H1 (cell line): ENCODE results near the gene LHFPL3. TPM values are rescaled to one million over a fixed set of nuclear protein-coding genes. Genes with fewer than 3 reads are reported as not detected.

ENCODE experiments used
- CREB1 ChIP-seq: IDR thresholded peaks from 2 replicates; pipeline ENCODE4 v1.6.1; 2012; ENCODE audit warnings: inconsistent platforms
- GABPA ChIP-seq: IDR thresholded peaks from 2 replicates; pipeline ENCODE4 v1.6.1; 2011; ENCODE audit warnings: mild to moderate bottlenecking, low read length, moderate library complexity, borderline replicate concordance; ENCODE audit not compliant: insufficient read depth
- HDAC2 ChIP-seq, 2 experiments: fragments of 300-600 bp in 1 of 2; sonication (generic) in 1 of 2; IDR thresholded peaks; 2 replicates each; pipeline ENCODE4 v1.6.1; 2011 to 2012; ENCODE audit warnings: low read depth in 2 of 2, low read length in 2 of 2, mild to moderate bottlenecking in 2 of 2, moderate library complexity in 2 of 2, borderline replicate concordance in 1 of 2, inconsistent platforms in 1 of 2
- RNF2 ChIP-seq: fragments of 200-900, 300-1000 bp; sonication (generic); IDR thresholded peaks from 2 replicates; pipeline ENCODE4 v1.7.1; 2016; ENCODE audit warnings: borderline replicate concordance, low read depth, mild to moderate bottlenecking, antibody characterized with exemption, low read length; ENCODE audit not compliant: poor library complexity, severe bottlenecking; ENCODE audit errors: missing control alignments
- SIN3A ChIP-seq, 2 experiments: IDR thresholded peaks in 1 of 2; conservative IDR thresholded peaks in 1 of 2; 2 replicates each; pipeline ENCODE4 v1.6.1; 2011 to 2012; ENCODE audit warnings: low read length in 2 of 2, improper control_type of control experiment in 1 of 2, low read depth in 1 of 2, mild to moderate bottlenecking in 1 of 2
- USF2 ChIP-seq: IDR thresholded peaks from 2 replicates; pipeline ENCODE4 v1.6.1; 2011; ENCODE audit warnings: low read length, improper control_type of control experiment
- polyA plus RNA-seq, 7 experiments: library from polyadenylated mRNA; depleted of rRNA in 3 of 7; stranded (reverse) in 5 of 7; unstranded in 2 of 7; fragments of >200 nt in 5 of 7; fragments of 200-250 nt in 2 of 7; gene quantifications; 1 replicate in 5 of 7; 2 replicates in 1 of 7; 4 replicates in 1 of 7; pipeline versions ENCODE4 v1.2.1 to v1.2.3, GENCODE V29; 2011 to 2013; ENCODE audit warnings: missing spikeins in 2 of 7, mixed read lengths in 2 of 7
- total RNA-seq: library from RNA; stranded (reverse); fragmentation: NEBNext Ultra II Directional; extraction: Animal tissue kit (Norgen Biotek cat#: 25700); gene quantifications from 2 replicates; pipeline ENCODE4 v1.2.1, GENCODE V29; 2021

Gene LHFPL3
- total and polyA plus RNA-seq, 2 of the 8 experiments (the other 6 are each of a cell fraction or from before 2014, with no cell fraction given) = 0.24 to 0.50 TPM

GRCh38 chr7:104528142-104528541 lies 199.7 kb downstream of the LHFPL3 start (continued):
- TF ChIP-seq CREB1 = no peak
- no peak for TF ChIP-seq GABPA
- no peak for TF ChIP-seq RNF2
- TF ChIP-seq HDAC2 (IDR thresholded peaks at IDR 0.05; ENCODE audit: borderline replicate concordance in 1 of 2, low read depth in 2 of 2, low read length in 2 of 2) = no peak
- TF ChIP-seq USF2 = no peak
- no peak for TF ChIP-seq SIN3A (conservative IDR thresholded peaks at IDR 0.05 in 1 of 2, IDR thresholded peaks at IDR 0.05 in 1 of 2; ENCODE audit: low read depth in 1 of 2, low read length in 2 of 2)
